ENCODE results near the gene TMEM81. TPM values are rescaled to one million over a fixed set of nuclear protein-coding genes. Genes with fewer than 3 reads are reported as not detected.

Gene TMEM81
- total RNA-seq, 6 experiments from 2014 or later, result 1.4 to 2.3 (median 1.7) TPM

DNA sequence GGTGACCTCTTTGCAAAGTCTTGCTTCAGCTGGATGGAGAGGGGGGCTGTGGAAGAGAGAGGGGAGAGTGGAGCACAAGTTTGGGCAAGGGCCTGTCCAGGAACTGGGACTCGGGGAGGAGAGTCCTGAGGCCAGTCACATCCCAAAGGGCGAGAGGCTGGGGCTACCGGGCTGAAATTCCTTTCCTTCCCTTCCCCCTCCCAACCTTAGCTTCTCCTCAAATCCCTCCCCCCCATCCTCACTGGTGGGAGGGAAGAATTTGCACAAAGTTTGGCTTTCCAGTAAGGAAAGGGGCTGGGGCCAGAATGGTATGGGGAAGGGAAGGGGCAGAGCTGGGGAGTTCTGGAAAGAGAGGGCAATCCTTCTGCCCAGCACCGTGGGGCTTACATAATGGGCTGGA, 40.4 kb downstream of the TMEM81 start:
- Mint-ChIP-seq H3K36me3 (ENCODE audit: low read depth) (no peaks in the 10 kb centered on the region), H3K9me3 (no peaks in the 10 kb centered on the region), H3K4me1 (ENCODE audit: low read depth) (no peaks in the 10 kb centered on the region), H3K4me3 (no peak overlapping the region), H3K27me3 (ENCODE audit: insufficient read depth) (peaks cover 67% of the 10 kb centered on the region), H3K27ac (no peak overlapping the region)
- TF ChIP-seq, protein P1, sequence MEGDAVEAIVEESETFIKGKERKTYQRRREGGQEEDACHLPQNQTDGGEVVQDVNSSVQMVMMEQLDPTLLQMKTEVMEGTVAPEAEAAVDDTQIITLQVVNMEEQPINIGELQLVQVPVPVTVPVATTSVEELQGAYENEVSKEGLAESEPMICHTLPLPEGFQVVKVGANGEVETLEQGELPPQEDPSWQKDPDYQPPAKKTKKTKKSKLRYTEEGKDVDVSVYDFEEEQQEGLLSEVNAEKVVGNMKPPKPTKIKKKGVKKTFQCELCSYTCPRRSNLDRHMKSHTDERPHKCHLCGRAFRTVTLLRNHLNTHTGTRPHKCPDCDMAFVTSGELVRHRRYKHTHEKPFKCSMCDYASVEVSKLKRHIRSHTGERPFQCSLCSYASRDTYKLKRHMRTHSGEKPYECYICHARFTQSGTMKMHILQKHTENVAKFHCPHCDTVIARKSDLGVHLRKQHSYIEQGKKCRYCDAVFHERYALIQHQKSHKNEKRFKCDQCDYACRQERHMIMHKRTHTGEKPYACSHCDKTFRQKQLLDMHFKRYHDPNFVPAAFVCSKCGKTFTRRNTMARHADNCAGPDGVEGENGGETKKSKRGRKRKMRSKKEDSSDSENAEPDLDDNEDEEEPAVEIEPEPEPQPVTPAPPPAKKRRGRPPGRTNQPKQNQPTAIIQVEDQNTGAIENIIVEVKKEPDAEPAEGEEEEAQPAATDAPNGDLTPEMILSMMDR (IDR thresholded peaks at IDR 0.05), result no peak
- DNase-seq, result no peak

DNA sequence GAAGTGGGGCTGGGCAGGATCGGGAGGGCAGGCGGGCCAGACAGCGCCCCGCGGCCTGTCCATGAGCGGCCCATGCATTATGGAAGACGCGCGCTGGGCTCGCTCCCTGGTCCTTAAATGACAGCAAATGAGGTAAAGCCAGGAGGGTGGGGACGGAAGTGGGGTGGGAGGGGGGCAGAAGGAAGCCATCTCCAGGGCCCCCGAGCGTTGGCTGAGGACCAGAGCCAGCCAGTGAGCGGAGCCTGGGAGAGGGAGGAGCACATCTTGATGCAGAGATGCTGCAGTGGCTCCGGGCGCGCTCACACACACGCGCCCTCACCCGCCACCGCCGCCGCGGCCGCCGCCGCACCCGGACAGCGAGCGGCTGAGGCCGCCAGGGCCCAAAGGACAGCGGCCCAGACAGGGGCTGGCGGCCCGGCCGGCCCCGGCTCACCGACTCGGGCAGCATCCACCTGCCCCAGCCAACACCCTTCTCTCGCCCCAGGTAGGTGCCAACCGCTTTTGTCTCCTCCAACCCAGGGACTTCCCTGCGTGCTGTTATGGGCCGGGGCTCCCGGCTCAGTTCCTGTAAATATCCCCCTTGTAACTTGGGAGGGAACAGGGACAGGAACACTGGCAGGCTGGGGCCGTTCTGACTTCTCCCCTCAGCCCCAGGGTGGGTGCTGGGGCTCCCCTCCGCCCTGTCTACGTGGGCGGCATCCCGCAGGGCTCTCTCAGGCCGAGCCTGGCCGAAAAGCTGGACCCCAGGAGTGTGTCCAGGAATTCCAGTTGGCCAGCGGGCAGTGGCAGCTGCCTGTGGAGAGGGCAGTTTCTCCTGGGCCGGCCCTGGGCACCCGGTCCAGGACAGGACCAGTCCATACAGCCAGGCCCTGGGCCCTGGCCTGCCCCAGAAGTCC, 41.1 kb downstream of the TMEM81 start, which contains the start of gene CNTN2:
CNTN2 (plus strand) TSS at position 302 of the 896 bp plus-strand sequence. CDS start 9,974 bp downstream, outside the sequence.
- Mint-ChIP-seq H3K4me3 (no peak within 1 kb of the TSS), H3K36me3 (ENCODE audit: low read depth) (no peaks in the 10 kb centered on the region), H3K27me3 (ENCODE audit: insufficient read depth) (peaks cover 70% of the 10 kb centered on the region), H3K4me1 (ENCODE audit: low read depth) (no peaks in the 10 kb centered on the region), H3K27ac (no peak within 1 kb of the TSS), H3K9me3 (no peaks in the 10 kb centered on the region)
- TF ChIP-seq, protein P1 (IDR thresholded peaks at IDR 0.05), result no peak
- DNase-seq, result no peak

GRCh38 chr1:205041998-205042910, 42.0 kb downstream of the TMEM81 start:
- no peaks in the 10 kb centered on the region for H3K4me1 Mint-ChIP-seq (ENCODE audit: low read depth)
- H3K9me3 Mint-ChIP-seq, result no peaks in the 10 kb centered on the region
- H3K36me3 Mint-ChIP-seq (ENCODE audit: low read depth), result no peaks in the 10 kb centered on the region
- no peak for DNase-seq
- H3K27me3 Mint-ChIP-seq (ENCODE audit: insufficient read depth), result peaks cover 71% of the 10 kb centered on the region
- TF ChIP-seq, protein P1 (IDR thresholded peaks at IDR 0.05), result no peak
- no peak overlapping the region for H3K27ac Mint-ChIP-seq
- H3K4me3 Mint-ChIP-seq, result no peak overlapping the region

DNA sequence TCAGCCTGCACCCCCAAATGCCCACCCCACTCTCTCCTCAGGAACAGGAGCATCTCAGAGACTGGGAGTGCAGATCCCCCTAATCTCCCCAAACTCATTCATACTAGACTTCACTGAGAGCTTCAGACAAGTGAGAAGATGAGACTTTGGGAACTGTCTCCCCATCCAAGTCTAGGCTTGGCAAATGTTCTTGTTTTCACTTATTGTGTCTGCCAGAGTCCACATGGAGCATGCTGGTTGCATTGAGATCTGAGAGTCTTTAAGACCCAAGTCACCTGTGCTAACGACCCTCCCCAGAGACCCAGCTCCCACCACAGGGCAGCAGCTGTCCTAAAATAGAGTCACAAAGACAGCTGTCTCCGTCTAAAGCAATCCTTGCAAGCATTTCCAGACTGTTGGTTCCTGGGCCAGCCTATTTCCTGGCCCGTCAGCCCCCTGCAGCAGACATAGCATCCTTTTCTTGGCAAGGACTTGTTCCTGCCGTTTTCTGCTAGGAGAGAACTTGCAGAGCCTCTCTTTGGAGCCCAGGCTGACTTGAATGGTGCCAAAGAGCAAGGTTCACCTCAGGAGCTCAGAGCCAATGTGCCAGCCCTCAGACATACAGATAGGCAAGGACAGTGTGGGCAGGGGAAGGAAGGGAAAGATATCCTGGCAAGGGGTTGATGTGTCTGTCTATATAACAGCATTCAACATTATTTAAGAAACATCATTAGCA, 43.1 kb downstream of the TMEM81 start:
- no peak overlapping the region for H3K27ac Mint-ChIP-seq
- no peak overlapping the region for H3K4me3 Mint-ChIP-seq
- H3K27me3 Mint-ChIP-seq (ENCODE audit: insufficient read depth), result peaks cover 69% of the 10 kb centered on the region
- no peaks in the 10 kb centered on the region for H3K9me3 Mint-ChIP-seq
- no peak for DNase-seq
- H3K4me1 Mint-ChIP-seq (ENCODE audit: low read depth), result no peaks in the 10 kb centered on the region
- TF ChIP-seq, protein P1 (IDR thresholded peaks at IDR 0.05), result no peak
- H3K36me3 Mint-ChIP-seq (ENCODE audit: low read depth), result no peaks in the 10 kb centered on the region

GRCh38 chr1:205038132-205038786, 46.0 kb downstream of the TMEM81 start:
- H3K9me3 Mint-ChIP-seq, result no peaks in the 10 kb centered on the region
- no peak for DNase-seq
- no peak overlapping the region for H3K4me3 Mint-ChIP-seq
- H3K36me3 Mint-ChIP-seq (ENCODE audit: low read depth), result no peaks in the 10 kb centered on the region
- no peaks in the 10 kb centered on the region for H3K4me1 Mint-ChIP-seq (ENCODE audit: low read depth)
- no peak overlapping the region for H3K27ac Mint-ChIP-seq
- peaks cover 62% of the 10 kb centered on the region for H3K27me3 Mint-ChIP-seq (ENCODE audit: insufficient read depth)
- TF ChIP-seq, protein P1 (IDR thresholded peaks at IDR 0.05), result no peak
